Activated naive CD4-positive, alpha-beta T cell treated with anti-CD3 and anti-CD28 coated beads, Interleukin-2, amount 50 U/mL, for 24 hours (primary cell): ENCODE results near the gene F3.

Source experiments
- H3K27ac Mint-ChIP-seq: one replicate; pipeline ENCODE4 v1.8.0; 2021; ENCODE audit warnings: mild to moderate bottlenecking, mixed read lengths
- H3K27me3 Mint-ChIP-seq: one replicate; pipeline ENCODE4 v1.8.0; 2021; ENCODE audit warnings: mixed read lengths
- H3K36me3 Mint-ChIP-seq: one replicate; pipeline ENCODE4 v1.8.0; 2021; ENCODE audit warnings: mixed read lengths
- H3K4me1 Mint-ChIP-seq: one replicate; pipeline ENCODE4 v1.8.0; 2021; ENCODE audit warnings: mixed read lengths
- H3K4me3 Mint-ChIP-seq: one replicate; pipeline ENCODE4 v1.8.0; 2021; ENCODE audit warnings: mild to moderate bottlenecking, mixed read lengths
- H3K9me3 Mint-ChIP-seq: one replicate; pipeline ENCODE4 v1.8.0; 2021; ENCODE audit warnings: mixed read lengths

The F3 gene

DNA sequence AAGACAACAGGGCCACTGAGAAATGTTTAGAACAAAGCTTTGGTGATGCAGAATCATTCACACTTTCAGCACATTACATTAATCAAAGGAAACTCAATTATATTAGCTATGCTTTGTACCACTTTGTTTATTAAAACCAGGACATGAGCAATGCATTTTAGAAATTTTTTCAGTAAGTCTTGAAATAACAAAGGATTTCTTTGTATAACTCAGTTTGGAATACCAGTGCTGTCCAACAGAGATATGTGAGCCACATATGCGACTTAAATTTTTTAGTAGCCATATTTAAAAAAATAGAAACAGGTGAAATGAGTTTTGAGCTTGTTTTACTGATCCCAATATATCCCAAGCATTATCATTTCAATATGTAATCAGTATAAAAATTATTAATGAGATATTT lies 18.8 kb upstream of the F3 start:
- Mint-ChIP-seq H3K4me1 (no peaks in the 10 kb centered on the region), H3K4me3 (no peak overlapping the region), H3K27me3 (peaks cover 4% of the 10 kb centered on the region), H3K27ac (no peak overlapping the region), H3K9me3 (no peaks in the 10 kb centered on the region), H3K36me3 (no peaks in the 10 kb centered on the region)

- Mint-ChIP-seq H3K9me3 (no peaks in the 10 kb centered on the region), H3K4me3 (no peak overlapping the region), H3K4me1 (no peaks in the 10 kb centered on the region), H3K27me3 (peaks cover 4% of the 10 kb centered on the region), H3K36me3 (no peaks in the 10 kb centered on the region), H3K27ac (no peak overlapping the region)
These were observed 18.4 kb upstream of the F3 start for GRCh38 chr1:94559921-94560320.

GRCh38 chr1:94555091-94555490 lies 13.5 kb upstream of the F3 start:
- Mint-ChIP-seq H3K4me1 (no peaks in the 10 kb centered on the region), H3K9me3 (no peaks in the 10 kb centered on the region), H3K4me3 (no peak overlapping the region), H3K36me3 (no peaks in the 10 kb centered on the region), H3K27ac (no peak overlapping the region), H3K27me3 (no peaks in the 10 kb centered on the region)

- Mint-ChIP-seq H3K4me1 (no peaks in the 10 kb centered on the region), H3K36me3 (no peaks in the 10 kb centered on the region), H3K27me3 (peaks cover 1% of the 10 kb centered on the region), H3K9me3 (no peaks in the 10 kb centered on the region), H3K4me3 (no peak overlapping the region), H3K27ac (no peak overlapping the region)
These were observed 13.0 kb upstream of the F3 start for GRCh38 chr1:94554580-94554979.

GRCh38 chr1:94553931-94554330 lies 12.4 kb upstream of the F3 start:
- H3K4me3 Mint-ChIP-seq, result no peak overlapping the region
- no peak overlapping the region for H3K27ac Mint-ChIP-seq
- no peaks in the 10 kb centered on the region for H3K36me3 Mint-ChIP-seq
- H3K9me3 Mint-ChIP-seq, result no peaks in the 10 kb centered on the region
- H3K27me3 Mint-ChIP-seq, result peaks cover 1% of the 10 kb centered on the region
- H3K4me1 Mint-ChIP-seq, result no peaks in the 10 kb centered on the region

GRCh38 chr1:94553323-94553730 lies 11.8 kb upstream of the F3 start:
- H3K27ac Mint-ChIP-seq, result no peak overlapping the region
- no peaks in the 10 kb centered on the region for H3K4me1 Mint-ChIP-seq
- H3K9me3 Mint-ChIP-seq, result no peaks in the 10 kb centered on the region
- peaks cover 1% of the 10 kb centered on the region for H3K27me3 Mint-ChIP-seq
- H3K4me3 Mint-ChIP-seq, result no peak overlapping the region
- H3K36me3 Mint-ChIP-seq, result no peaks in the 10 kb centered on the region

DNA sequence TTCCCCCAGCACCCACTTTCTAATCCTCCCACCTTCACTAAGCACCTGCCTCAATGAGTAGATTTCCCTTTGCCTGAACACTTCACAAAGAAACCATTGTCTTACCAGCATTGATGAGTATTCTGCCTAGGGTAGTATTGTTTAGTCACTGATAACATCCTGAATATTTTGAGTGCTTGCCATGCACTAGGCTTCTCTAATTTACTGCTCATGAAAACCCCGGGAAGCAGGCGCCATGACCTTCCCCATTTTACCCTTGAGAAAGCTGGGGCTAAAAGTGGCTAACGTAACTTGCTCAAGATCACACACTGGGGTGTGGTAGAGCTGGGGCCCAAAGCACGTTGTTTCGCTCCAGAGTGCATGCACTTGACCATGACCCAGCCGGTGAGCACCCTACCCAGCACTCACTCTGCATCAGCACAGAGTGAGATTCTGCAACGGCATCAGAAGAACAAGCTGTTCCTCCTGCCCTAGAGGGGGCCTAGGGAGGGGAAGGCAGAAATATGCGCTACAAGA lies 10.6 kb upstream of the F3 start:
- Mint-ChIP-seq H3K27me3 (peaks cover 7% of the 10 kb centered on the region), H3K9me3 (no peaks in the 10 kb centered on the region), H3K4me3 (no peak overlapping the region), H3K36me3 (no peaks in the 10 kb centered on the region), H3K4me1 (no peaks in the 10 kb centered on the region), H3K27ac (no peak overlapping the region)

DNA sequence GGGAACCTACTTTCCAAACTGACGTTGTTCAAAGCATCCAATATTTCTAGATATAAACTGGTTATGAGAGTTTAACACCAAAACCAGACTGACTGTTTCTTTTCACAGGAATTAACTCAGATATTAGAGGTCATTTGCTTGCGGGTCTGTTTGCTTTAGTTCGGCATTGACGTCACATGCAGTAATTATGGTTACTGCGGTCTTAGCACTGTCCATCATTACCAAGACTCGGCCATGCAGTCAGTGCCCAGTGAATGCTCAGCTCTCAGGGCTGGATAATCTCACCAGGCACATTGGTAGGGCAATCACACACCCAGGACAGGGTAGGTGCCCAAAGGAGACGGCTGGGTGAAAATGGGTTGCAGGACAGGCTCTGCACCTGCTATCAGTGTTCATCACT lies 9.9 kb upstream of the F3 start:
- Mint-ChIP-seq H3K36me3 (no peaks in the 10 kb centered on the region), H3K27me3 (peaks cover 10% of the 10 kb centered on the region), H3K4me3 (no peak overlapping the region), H3K27ac (no peak overlapping the region), H3K4me1 (no peaks in the 10 kb centered on the region), H3K9me3 (no peaks in the 10 kb centered on the region)

GRCh38 chr1:94550800-94551241 lies 9.3 kb upstream of the F3 start:
- Mint-ChIP-seq H3K9me3 (no peaks in the 10 kb centered on the region), H3K27ac (no peak overlapping the region), H3K4me1 (no peaks in the 10 kb centered on the region), H3K4me3 (no peak overlapping the region), H3K36me3 (no peaks in the 10 kb centered on the region), H3K27me3 (peaks cover 13% of the 10 kb centered on the region)

DNA sequence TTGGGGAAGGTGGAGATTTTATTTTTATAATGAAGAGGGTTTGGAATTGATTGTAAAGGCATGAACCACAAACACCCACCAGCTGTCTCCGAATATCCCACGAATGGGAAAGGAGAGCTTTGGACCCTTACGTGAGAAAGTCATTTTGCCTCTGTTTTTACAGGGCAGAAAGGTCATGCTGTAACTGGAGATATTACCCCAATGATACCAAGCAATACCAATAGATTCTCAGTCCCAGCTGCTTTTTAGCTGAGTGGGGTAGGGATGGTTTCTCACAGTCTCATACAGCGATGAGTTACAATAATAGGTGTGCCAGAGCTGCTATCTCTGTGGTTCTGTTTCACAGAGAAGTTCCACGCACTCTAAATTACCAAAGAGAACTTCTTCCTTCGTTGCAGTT lies 8.8 kb upstream of the F3 start:
- H3K27me3 Mint-ChIP-seq, result peaks cover 13% of the 10 kb centered on the region
- H3K27ac Mint-ChIP-seq, result no peak overlapping the region
- no peak overlapping the region for H3K4me3 Mint-ChIP-seq
- H3K9me3 Mint-ChIP-seq, result no peaks in the 10 kb centered on the region
- no peaks in the 10 kb centered on the region for H3K36me3 Mint-ChIP-seq
- H3K4me1 Mint-ChIP-seq, result no peaks in the 10 kb centered on the region

- Mint-ChIP-seq H3K27ac (no peak overlapping the region), H3K4me1 (no peaks in the 10 kb centered on the region), H3K27me3 (peaks cover 20% of the 10 kb centered on the region), H3K36me3 (no peaks in the 10 kb centered on the region), H3K4me3 (no peak overlapping the region), H3K9me3 (no peaks in the 10 kb centered on the region)
These were observed 8.1 kb upstream of the F3 start for GRCh38 chr1:94549706-94550105.

- H3K27ac Mint-ChIP-seq, result no peak overlapping the region
- H3K36me3 Mint-ChIP-seq, result no peaks in the 10 kb centered on the region
- no peaks in the 10 kb centered on the region for H3K9me3 Mint-ChIP-seq
- peaks cover 22% of the 10 kb centered on the region for H3K4me1 Mint-ChIP-seq
- no peak overlapping the region for H3K4me3 Mint-ChIP-seq
- peaks cover 47% of the 10 kb centered on the region for H3K27me3 Mint-ChIP-seq
These were observed 3.3 kb upstream of the F3 start for GRCh38 chr1:94544706-94545490.

DNA sequence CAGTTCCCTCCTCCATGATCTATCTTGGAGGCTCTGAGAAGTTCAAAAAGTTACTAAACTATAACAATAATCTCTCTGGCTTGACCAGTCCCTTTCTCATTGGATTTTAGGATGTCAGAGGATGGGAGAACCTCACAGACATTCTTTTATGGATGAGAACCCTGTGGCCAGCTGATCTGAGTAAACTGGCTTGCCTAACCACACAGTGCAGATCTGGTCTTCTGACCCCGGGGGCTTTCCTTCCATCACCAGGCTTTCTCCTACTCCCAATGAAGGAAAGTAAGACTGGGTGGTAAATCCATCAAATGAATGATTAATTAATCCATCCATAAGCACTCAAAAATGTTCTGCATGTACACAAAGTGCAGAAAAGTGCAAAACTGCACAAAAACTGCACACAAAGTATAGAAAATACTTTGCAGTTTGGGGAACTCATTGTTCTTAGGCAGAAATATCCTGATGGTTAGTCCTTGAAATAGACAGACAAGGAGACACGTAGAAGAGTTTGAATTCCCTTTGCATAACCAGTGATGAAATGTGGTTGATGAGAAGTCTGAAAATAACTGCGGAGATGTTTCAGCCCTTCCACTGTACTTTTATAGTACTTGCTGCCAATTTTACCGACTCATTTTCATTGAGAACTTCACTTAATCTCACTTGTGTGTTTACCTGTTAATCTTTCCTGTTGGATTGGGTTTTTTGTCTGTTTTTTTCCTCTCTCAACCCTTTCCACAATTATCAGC lies 2.5 kb upstream of the F3 start:
- H3K27ac Mint-ChIP-seq, result no peak overlapping the region
- no peaks in the 10 kb centered on the region for H3K36me3 Mint-ChIP-seq
- H3K4me3 Mint-ChIP-seq, result no peak overlapping the region
- H3K27me3 Mint-ChIP-seq, result peaks cover 54% of the 10 kb centered on the region
- H3K9me3 Mint-ChIP-seq, result no peaks in the 10 kb centered on the region
- H3K4me1 Mint-ChIP-seq, result peaks cover 22% of the 10 kb centered on the region

DNA sequence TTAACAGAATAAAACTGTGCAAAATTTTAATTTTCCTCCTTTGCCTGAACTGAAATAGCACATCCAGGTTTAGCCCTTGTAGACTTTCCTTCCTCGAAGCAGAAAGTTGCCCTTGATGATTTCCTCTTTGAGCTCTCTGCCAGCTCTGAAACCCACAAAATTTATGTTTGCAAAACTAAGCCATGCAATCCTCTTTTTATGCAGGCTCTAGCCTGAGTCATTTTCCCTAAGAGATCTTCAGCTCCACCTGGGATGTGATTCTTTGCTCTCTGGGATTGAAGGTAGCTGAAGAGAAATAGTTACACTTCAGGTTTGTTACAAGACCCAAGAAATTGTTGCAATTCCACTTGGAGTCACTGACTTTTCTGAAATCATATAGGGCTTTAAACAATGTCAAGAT lies 1.4 kb upstream of the F3 start:
- H3K4me3 Mint-ChIP-seq, result peak overlapping the region; percentile 51
- no peaks in the 10 kb centered on the region for H3K9me3 Mint-ChIP-seq
- no peak overlapping the region for H3K27ac Mint-ChIP-seq
- H3K36me3 Mint-ChIP-seq, result no peaks in the 10 kb centered on the region
- H3K27me3 Mint-ChIP-seq, result peaks cover 55% of the 10 kb centered on the region
- peaks cover 22% of the 10 kb centered on the region for H3K4me1 Mint-ChIP-seq

GRCh38 chr1:94542088-94542870 lies 720 bp upstream of the F3 start:
- peaks cover 22% of the 10 kb centered on the region for H3K4me1 Mint-ChIP-seq
- H3K4me3 Mint-ChIP-seq, result peak overlapping the region; percentile 83
- no peaks in the 10 kb centered on the region for H3K36me3 Mint-ChIP-seq
- no peaks in the 10 kb centered on the region for H3K9me3 Mint-ChIP-seq
- H3K27me3 Mint-ChIP-seq, result peaks cover 54% of the 10 kb centered on the region
- no peak overlapping the region for H3K27ac Mint-ChIP-seq
